GM12874 (cell line): Measurements from ENCODE around the gene SEMA3D.

Source experiments
- TF ChIP-seq, protein P1 (sequence below): IDR thresholded peaks from 2 replicates; pipeline ENCODE4 v1.5.1; 2011; ENCODE audit warnings: low read depth, mild to moderate bottlenecking, control low read depth, low read length, moderate library complexity; ENCODE audit not compliant: insufficient read depth

SEMA3D gene

GRCh38 chr7:85090143-85090542, 96.7 kb downstream of the SEMA3D start:
- TF ChIP-seq, protein P1, sequence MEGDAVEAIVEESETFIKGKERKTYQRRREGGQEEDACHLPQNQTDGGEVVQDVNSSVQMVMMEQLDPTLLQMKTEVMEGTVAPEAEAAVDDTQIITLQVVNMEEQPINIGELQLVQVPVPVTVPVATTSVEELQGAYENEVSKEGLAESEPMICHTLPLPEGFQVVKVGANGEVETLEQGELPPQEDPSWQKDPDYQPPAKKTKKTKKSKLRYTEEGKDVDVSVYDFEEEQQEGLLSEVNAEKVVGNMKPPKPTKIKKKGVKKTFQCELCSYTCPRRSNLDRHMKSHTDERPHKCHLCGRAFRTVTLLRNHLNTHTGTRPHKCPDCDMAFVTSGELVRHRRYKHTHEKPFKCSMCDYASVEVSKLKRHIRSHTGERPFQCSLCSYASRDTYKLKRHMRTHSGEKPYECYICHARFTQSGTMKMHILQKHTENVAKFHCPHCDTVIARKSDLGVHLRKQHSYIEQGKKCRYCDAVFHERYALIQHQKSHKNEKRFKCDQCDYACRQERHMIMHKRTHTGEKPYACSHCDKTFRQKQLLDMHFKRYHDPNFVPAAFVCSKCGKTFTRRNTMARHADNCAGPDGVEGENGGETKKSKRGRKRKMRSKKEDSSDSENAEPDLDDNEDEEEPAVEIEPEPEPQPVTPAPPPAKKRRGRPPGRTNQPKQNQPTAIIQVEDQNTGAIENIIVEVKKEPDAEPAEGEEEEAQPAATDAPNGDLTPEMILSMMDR: no peak

DNA sequence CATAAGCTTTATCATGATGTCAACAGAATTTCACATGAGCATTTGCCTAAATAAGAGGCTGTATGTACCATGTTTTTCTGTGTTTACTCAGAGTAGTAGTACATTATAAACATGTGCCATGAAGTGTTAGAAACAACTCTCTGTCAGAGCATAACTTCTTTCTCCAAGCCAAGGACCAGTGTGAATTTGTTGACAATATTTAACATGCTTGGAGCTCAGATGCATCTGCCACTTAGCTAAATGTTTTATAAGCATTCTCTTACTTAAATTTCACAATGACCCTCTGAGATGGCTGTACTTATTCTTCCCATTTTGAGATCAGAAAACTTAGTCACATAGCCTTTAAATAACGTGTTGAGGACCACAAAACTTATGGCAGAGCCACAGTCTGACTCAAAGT, 105.0 kb downstream of the SEMA3D start:
- TF ChIP-seq, protein P1: no peak

GRCh38 chr7:85081392-85081791, 105.5 kb downstream of the SEMA3D start:
- TF ChIP-seq, protein P1: no peak

GRCh38 chr7:85079434-85079833, 107.4 kb downstream of the SEMA3D start:
- TF ChIP-seq, protein P1: no peak

DNA sequence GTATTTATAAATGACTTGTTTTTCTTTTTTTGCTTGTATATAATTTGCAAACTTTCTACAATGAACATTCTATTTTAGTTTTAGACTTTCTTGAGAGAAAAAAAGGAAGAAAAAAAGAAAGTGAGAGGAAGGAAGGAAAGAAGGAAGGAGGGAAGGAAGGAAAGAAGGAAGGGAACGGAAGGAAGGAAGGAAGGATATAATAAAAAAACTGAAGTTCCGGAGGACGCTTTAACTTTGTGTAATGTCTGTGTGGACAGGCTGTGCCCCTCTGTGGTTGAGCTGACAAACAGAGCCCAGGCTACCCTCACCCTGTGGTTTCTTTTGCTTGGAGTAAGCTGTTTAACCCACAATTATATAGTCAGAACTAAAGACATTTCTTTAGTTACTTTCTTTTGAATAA, 108.7 kb downstream of the SEMA3D start:
- TF ChIP-seq, protein P1: no peak

DNA sequence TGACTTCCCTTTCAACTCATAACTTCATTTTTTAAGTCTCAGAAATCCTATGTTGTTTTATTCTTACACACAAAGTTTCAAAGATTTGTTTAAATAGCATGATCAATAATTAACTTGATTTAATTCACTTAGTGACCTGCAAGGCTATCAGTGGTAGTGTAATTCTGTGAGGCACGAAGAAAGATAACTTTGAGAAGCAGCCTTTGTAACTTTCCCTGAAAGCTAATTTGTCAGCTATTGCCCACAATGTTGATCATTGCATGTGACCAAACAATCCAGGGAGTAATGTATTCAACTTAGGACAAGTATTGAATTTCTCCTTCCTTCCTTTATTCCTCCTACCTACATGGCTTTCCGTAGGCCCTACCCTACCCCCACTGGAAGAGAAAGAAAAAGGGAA, 111.0 kb downstream of the SEMA3D start:
- TF ChIP-seq, protein P1: no peak

DNA sequence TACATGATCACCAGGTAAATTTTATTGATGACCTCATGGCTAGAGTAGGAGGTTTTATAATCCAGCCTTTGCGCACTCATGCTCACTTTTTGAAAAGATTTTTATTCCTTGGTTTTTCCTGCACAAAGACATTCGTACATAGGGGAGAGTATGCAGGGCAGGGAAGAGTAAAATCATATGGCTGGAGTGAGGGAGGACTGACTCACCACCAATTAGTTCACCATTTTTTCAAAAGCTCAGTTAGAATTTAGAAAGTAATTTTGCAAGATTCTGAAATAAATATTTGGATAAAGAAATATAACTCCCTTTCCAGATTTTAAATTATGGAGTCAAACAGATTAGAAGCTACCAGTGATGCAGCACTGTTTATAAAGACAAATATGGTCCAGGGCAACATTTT, 111.9 kb downstream of the SEMA3D start:
- TF ChIP-seq, protein P1: no peak

GRCh38 chr7:85074016-85074415, 112.8 kb downstream of the SEMA3D start:
- TF ChIP-seq, protein P1: no peak
